Stimulated activated CD4-positive, alpha-beta T cell treated with anti-CD3 and anti-CD28 coated beads, Interleukin-4, amount 100 ng/mL, for 1 hour (primary cell): Measurements from ENCODE around the gene RALGAPB.
"Not testable (repeated sequence)": the region's sequence is repeated elsewhere in the genome, so short reads cannot be mapped to it uniquely, and the experiment has no call there.

ENCODE experiments used
- DNase-seq: peaks from one replicate; pipeline ENCODE4 v3.0.0-alpha.2; 2020

The RALGAPB gene

DNA sequence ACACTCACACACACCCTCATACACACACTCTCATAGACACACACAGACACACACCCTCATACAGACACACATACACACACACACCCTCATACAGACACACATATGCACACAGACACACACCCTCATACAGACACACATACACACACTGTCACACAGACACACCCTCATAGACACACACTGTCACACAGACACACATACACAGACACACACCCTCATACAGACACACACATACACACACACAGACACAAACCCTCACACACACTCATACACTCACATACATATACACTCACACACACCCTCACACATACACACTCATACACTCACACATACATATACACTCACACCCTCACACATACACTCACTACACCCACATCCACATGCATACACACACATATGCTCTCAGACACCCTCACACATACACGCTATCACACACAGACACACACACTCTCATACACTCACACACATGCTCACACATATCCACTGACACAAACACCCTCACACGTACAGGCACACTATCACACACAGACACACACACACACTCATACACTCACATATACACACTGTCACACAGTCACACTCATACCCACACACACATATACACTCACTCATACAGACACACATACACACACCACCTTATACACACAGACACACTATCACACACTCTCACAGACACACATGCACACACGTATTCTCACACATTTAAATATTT is 117.5 kb downstream of the RALGAPB start:
- DNase-seq: no peak

DNA sequence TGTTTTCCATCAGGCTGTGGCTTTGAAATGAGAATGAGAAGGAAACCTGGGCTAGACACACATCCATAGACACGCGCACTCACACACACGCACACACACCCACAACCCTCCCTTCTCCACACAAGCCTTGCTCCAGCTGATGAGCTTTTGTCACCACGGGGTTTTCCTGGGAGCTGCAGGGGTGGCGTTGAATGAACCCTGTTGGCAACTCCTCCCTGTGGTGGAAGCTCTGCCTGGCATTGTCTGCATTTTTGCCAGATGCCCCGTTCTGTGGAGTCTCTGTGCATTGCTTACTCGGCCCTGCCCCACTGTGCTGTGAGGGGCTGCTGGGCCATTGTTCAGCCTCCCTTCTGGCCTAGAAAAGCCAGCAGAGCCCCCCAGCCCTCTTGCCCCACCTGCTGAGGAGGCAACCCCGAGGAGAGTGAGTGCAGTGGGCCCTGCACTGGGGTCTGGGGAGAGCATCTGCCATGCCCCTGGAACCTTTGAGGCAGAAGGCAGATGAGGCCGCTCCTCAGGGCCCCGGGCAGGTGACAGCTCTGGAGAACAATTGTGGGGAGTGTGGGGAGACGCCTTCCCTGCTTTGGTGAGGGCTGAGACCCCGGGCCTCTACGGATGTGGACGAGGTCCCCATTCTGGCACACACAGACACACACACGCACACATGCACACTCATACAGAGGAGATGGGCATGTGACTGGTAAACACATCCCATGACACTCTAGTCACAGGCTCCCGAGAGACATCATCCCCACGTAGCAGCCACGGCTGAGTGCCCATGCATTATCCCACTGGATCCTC is 118.2 kb downstream of the RALGAPB start:
- DNase-seq: no peak

DNA sequence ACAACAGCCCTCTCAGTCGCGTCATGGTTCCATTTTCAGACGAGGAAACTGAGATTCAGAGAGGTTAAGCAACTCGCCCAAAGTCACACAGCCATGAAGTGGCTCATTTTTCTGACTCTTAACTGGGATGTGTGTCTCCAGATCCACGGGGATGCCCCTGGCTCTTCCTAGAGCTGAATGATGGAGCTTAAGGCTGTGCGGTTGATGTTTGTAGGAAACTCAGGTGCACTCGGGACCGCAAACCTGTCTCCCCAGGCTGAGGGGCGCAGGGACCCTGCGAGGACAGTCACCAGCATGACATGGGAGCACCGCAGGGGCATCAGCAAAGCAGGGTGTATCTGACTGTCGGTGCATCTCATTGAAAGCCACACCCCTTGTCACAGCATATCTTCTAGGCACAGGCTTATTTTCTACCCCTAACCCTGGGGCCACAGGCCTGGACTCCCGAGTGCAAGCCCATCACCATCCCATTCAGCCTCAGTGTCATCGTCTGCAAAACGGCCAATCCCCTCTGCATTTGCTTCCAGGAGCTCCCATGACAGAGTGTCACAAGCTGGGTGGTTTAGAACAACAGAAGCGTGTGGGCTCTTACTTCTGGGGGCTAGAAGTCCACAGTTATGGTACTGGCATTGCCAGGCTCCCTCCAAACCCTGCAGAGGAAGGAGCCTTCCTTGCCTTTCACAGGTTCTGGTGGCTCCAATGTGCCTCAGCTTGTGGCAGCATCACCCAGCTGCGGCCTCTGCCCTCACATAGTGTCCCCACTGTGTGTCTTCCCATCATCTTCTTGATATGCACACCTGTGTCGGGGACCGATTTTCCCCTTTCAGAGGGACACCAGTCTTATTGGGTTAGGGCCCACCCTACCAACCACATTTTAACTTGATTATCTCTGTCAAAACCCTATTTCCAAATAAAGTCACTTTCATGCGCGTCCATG is 119.1 kb downstream of the RALGAPB start:
- DNase-seq: no peak

- DNase-seq: not testable (repeated sequence)
Observed at GRCh38 chr20:38592411-38592790, 119.8 kb downstream of the RALGAPB start.

- DNase-seq: not testable (repeated sequence)
Observed at GRCh38 chr20:38594281-38594680, 121.6 kb downstream of the RALGAPB start.

- DNase-seq: not testable (repeated sequence)
Observed at GRCh38 chr20:38595886-38596285, 123.2 kb downstream of the RALGAPB start.

- DNase-seq: no peak
Observed at GRCh38 chr20:38599410-38599882, 126.8 kb downstream of the RALGAPB start.

DNA sequence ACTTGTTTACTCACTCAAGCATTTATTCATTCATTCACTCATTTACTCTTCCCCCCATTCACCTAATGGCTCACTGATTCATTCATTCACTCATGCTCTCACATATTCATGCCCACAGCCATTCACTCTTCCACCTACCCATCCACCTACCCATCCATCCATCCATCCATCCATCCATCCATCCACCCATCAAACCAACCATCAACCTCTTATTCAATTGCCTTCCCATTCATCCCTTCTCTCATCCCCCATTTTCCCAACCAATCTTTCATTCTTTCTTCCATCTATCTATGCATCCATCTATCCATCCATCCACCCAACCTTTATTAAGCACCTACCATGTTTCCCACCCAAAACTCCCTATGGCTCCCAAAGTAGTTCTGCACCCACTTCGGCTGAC is 127.4 kb downstream of the RALGAPB start:
- no peak for DNase-seq

- peak; percentile 21 for DNase-seq
Observed at GRCh38 chr20:38601216-38602184, 128.9 kb downstream of the RALGAPB start, which contains the start of gene ARHGAP40. TSS of gene ARHGAP40 (plus strand) at chr20:38601809.

DNA sequence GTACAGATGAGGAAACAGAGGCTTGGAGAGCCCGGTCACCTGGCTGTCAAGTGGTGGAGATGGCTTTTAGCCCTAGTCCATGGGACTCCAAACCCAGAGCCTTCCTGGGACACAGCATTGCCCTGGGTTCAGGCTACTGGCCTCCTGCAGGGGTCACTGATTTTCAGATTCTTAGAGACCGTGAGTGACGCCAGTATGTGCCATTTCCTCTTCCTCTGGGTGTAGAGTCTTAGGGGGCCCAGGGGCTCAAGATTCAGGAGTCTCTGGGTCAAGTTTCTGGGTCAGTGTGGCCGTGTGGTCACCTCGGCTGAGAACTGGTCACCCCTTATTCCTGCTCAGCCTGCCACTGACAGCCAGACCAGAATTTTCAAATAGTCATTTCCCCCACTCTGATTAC is 129.5 kb downstream of the RALGAPB start:
- no peak for DNase-seq

DNA sequence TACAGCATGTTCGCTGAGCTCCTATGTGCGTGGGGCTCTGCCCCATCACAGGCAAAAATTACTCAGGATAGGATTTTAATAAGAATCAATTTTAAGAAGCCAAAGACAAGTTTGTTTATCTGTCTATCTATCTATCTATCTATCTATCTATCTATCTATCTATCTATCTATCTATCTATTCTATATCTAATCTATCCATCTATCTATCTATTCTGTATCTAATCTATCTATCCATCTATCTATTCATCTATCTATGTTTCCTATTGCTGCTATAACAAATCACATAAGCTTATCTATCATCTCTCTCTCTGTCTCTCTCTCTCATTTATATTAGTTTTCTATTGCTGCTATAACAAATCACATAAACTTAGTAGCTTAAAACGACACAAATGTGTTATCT is 130.6 kb downstream of the RALGAPB start:
- no peak for DNase-seq

DNA sequence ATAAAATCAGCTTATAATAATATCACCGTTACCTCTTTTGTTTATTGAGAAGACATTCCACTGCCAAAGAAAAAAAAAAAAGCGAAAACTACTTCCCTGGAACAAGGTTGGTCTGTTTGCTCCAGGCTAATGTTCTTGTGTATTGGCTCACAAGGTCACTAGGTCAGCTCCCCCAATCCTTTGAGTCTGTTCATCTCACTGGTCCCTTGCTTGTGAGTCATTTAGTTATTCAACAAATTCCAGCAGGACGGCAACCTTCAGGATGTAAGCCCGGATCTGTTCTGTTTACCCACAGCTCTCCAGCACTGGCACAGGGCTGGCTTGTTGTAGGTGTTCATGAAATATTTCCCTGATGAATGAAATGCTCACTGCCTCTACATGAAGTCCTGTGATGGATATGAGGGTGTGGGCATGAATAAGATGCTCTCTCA is 132.2 kb downstream of the RALGAPB start:
- no peak for DNase-seq

GRCh38 chr20:38607351-38607750 is 134.7 kb downstream of the RALGAPB start:
- no peak for DNase-seq

DNA sequence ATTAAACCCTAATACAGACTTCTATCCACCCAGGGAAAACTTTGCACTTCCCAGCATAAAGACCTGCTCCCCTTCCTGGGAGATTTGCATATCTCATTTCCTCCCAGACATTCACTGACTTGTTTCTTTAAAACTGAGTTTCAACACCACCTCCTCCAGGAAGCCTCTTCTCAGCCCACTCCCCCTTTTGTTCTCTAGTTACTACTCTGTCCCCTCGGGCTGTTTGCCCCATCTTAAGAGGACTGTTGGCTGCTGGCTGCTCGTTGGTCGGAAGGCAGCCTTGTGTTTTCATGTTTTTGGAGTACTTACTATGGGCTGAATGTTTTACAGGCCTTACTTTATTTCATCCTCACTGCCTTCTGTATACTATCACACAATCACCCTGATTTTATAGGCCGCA is 135.5 kb downstream of the RALGAPB start:
- DNase-seq: no peak

GRCh38 chr20:38609815-38610214 is 137.2 kb downstream of the RALGAPB start:
- DNase-seq: no peak

GRCh38 chr20:38610521-38610920 is 137.9 kb downstream of the RALGAPB start:
- no peak for DNase-seq

GRCh38 chr20:38612751-38613515 is 140.3 kb downstream of the RALGAPB start:
- no peak for DNase-seq

DNA sequence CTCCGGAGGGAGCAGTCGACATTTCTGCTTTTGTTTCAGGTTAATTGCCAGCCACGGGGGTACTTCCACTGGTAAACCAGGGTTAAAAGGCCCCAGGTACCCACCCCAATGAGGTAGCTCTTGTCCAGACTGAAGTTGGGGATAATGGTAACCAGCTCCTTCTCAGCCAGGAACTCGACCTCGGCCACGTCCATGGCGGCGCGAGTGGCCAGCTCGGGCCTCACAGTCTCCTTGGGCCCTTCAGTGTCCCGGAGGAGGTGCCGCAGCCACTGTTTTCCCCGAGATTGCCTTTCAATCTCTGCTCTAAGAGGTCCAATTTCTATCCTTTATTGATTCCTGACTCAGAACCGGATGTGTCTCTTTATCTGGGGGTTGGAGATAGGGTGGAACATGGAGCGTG is 142.6 kb downstream of the RALGAPB start:
- DNase-seq: no peak

- DNase-seq: no peak
Observed at GRCh38 chr20:38616457-38616856, 143.8 kb downstream of the RALGAPB start.

DNA sequence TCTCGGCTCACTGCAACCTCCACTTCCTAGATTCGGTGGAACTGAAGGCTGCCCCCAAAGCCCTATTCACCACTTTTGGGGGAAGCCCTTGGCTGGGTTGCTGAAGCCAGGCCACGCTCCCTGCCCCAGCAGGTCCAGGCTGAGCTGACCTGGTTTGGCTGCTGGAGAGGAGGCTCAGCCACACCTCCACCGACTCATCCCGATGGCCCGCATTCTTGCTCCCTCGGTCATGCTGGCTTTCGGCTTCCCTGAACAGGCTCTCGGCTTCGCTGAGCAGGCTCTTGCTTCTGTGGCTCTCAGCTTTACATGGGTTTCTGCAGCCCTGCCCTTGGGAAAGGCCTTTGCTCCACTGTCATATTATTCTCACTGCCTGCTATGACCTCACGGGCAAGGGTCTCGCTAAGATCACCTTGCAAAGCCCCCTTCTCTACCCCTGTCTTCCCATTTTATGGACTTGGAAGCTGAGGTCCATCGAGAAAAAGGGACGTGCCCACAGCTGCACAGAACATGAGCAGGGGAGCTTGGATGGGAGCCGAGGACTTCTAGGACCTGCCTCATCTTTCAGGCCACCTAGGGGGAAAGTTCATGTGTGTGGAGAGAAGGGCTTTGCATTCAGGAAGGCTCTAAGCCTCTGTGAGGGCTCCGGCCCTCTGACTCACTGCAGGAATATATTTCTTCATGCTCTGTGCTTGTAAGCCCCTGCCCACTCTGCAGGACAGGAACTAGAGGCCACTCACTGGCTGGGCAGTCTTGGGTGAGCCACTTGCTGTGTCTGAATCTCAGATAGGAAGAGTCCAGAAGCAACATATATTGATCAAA is 144.6 kb downstream of the RALGAPB start:
- no peak for DNase-seq
